RPMI8226 (cell line): ENCODE results near the gene PPARG.
"Not testable (repeated sequence)": the region's sequence is repeated elsewhere in the genome, so short reads cannot be mapped to it uniquely, and the experiment has no call there.

ENCODE experiments used
- DNase-seq: peaks from one replicate; pipeline ENCODE4 v3.0.0-alpha.2; 2015

Gene PPARG

GRCh38 chr3:12279591-12280326, 9.1 kb upstream of the PPARG start:
- DNase-seq, result no peak

GRCh38 chr3:12280357-12280806, 8.5 kb upstream of the PPARG start:
- DNase-seq, result no peak

GRCh38 chr3:12284591-12284990, 4.3 kb upstream of the PPARG start:
- no peak for DNase-seq

GRCh38 chr3:12285003-12285555, 3.8 kb upstream of the PPARG start:
- DNase-seq, result no peak

GRCh38 chr3:12285779-12286178, 3.1 kb upstream of the PPARG start:
- not testable (repeated sequence) for DNase-seq

GRCh38 chr3:12286504-12286903, 2.4 kb upstream of the PPARG start:
- DNase-seq, result no peak

- DNase-seq, result no peak
Measured at GRCh38 chr3:12286927-12287726, 1.7 kb upstream of the PPARG start.

GRCh38 chr3:12287727-12288181, 1.1 kb upstream of the PPARG start:
- DNase-seq, result no peak

- DNase-seq, result no peak
Measured at GRCh38 chr3:12289524-12289923, 654 bp downstream of the PPARG start.

GRCh38 chr3:12292770-12293169, 3.9 kb downstream of the PPARG start:
- DNase-seq, result no peak

- DNase-seq, result no peak
Measured at GRCh38 chr3:12294885-12295580, 6.2 kb downstream of the PPARG start.

GRCh38 chr3:12296511-12296910, 7.6 kb downstream of the PPARG start:
- no peak for DNase-seq

- DNase-seq, result no peak
Measured at GRCh38 chr3:12299026-12299425, 10.2 kb downstream of the PPARG start.

- DNase-seq, result no peak
Measured at GRCh38 chr3:12300137-12300536, 11.3 kb downstream of the PPARG start.

GRCh38 chr3:12301031-12301430, 12.2 kb downstream of the PPARG start:
- no peak for DNase-seq

GRCh38 chr3:12301513-12301912, 12.6 kb downstream of the PPARG start:
- no peak for DNase-seq

GRCh38 chr3:12302564-12302963, 13.7 kb downstream of the PPARG start:
- no peak for DNase-seq

GRCh38 chr3:12303534-12303933, 14.7 kb downstream of the PPARG start:
- DNase-seq, result no peak

- no peak for DNase-seq
Measured at GRCh38 chr3:12303993-12304392, 15.1 kb downstream of the PPARG start.

- no peak for DNase-seq
Measured at GRCh38 chr3:12307136-12307535, 18.3 kb downstream of the PPARG start.

GRCh38 chr3:12308517-12308916, 19.6 kb downstream of the PPARG start:
- DNase-seq, result no peak

GRCh38 chr3:12309716-12310115, 20.8 kb downstream of the PPARG start:
- DNase-seq, result no peak

GRCh38 chr3:12312010-12312409, 23.1 kb downstream of the PPARG start:
- DNase-seq, result no peak
